HG02678 (cell line): ENCODE measurements around the gene GTF3C1.

Experiments
- ATAC-seq: cut with Tn5 transposase; IDR thresholded peaks from one replicate; pipeline ENCODE4 v1.9.1; 2021; ENCODE audit warnings: mild to moderate bottlenecking, moderate library complexity; ENCODE audit not compliant: unreplicated experiment

GTF3C1 gene

DNA sequence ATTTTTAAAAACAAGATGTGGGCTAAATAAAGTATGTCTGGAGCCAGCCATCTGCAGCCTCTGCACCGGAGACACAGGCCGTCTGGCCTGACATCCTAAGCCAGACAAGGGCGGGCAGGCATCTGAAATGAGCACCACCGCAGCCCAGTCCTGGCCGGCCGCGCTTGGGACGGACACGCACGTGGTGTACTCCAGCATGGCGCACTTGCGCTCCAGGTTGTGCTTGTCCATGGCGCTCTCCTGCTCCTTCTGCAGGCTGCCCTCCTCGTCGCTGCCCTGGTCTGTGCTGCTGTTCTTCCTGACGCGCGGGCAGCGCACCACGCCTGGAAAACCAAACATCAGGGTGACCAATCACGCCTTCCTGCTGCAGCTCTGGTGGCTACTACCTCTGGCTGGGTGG, 60.3 kb downstream of the GTF3C1 start:
- ATAC-seq = no peak

DNA sequence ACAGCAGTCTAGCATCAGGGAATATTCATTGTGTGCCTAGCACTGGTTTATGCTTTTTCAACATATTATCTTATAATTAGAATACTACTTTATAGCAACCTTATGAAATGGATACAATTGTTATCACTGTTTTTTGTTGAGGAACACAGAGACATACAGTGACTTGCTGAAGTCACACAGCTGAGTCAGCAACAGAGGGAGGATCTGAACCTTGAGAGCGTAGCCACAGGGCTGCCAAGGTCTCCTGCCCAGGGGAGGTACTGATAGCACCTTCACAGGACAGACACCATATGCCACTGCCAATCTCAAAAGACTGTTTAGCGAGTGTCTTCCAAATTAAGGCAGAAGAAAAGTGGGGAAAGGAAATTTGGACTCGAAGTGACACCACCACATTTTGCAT, 63.0 kb downstream of the GTF3C1 start:
- ATAC-seq = no peak

DNA sequence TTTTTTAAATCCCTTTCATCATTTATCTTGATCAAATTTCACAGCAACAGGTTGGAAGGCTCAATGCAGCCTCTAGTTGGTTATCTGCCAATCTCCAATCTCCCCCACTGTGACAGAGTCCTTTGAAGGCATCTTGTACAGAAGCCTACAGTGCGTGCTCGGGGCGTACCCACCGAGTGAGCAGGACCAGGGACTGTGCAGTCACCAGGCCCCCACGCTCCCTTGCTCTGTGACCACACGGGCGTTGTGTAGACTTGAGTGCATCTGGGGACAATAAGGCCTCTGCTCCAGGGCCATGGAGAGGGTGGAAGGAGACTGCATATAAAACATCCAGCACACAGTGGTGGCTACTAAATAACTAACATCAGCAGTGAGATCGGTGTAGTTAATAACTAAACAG, 63.4 kb downstream of the GTF3C1 start:
- no peak for ATAC-seq

- ATAC-seq = no peak
Observed at GRCh38 chr16:27485811-27486210, 63.9 kb downstream of the GTF3C1 start.

- ATAC-seq = no peak
Observed at GRCh38 chr16:27485126-27485525, 64.6 kb downstream of the GTF3C1 start.

DNA sequence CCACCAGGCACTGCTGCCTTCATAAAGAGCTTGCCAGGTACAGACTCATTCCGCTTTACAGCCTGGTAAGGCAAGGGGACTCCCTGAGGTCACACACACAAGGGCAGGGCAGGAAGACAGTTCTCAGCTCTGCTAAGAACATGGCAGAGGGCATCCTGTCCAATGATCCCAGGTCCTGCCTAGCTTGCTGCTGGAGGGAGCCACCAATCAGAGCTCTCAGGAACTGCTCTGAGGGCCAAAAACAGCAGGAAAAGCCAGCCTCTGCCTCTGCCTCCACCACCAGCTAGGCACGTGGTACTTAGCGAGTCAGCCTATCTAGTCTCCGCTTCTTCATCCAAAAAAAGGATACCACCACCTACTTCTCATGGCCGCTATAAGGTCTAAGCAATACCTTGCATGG, 66.1 kb downstream of the GTF3C1 start:
- no peak for ATAC-seq

DNA sequence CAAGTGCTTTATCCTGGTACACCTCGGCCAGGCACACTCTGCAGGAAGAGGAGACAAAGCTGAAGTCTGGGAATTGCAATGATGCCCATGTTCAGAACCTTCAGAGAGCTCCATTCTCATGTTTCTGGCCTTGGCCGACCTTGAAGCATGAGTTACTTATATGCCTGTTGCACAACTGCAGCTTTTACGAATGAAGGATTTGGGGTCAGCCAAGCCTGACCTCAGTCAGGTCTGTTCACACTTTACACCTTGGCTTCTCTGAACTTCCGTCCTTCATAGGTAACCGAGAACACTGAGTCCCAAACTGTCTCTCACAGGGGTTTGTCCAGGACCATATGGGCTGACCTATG, 66.7 kb downstream of the GTF3C1 start:
- ATAC-seq = no peak

DNA sequence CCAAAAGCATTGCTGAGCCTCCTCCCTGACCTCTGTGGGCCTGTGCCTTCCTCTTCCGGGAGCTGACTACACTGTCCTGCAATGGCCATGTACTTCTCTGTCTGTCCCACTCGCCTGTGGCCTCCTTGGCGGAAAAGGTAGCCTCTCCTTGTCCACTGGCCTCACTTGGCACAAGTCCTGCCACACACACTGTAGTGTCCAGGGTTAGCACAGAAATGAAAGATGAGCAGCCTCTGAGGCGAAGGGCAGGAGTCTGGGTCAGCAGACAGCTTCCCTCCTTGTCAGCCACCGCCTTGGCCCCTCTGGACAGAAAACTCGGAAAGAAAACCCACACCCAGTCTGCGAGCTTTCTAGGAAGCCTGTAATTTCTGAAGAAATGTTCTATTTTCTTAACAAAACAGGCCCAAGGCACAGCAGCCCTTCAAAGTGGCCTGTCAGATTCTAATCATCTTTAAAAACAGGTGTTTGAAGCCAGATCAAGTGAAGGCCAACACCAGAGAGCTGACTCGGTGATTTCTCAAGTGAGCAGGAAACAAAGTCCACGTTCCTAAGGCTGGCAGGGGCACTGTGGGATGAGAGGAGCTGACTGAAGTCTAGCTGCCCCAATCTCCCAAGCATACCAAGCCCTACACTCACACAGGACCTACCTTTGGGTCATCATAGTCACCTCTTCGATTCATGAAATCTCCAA, 67.2 kb downstream of the GTF3C1 start:
- no peak for ATAC-seq

DNA sequence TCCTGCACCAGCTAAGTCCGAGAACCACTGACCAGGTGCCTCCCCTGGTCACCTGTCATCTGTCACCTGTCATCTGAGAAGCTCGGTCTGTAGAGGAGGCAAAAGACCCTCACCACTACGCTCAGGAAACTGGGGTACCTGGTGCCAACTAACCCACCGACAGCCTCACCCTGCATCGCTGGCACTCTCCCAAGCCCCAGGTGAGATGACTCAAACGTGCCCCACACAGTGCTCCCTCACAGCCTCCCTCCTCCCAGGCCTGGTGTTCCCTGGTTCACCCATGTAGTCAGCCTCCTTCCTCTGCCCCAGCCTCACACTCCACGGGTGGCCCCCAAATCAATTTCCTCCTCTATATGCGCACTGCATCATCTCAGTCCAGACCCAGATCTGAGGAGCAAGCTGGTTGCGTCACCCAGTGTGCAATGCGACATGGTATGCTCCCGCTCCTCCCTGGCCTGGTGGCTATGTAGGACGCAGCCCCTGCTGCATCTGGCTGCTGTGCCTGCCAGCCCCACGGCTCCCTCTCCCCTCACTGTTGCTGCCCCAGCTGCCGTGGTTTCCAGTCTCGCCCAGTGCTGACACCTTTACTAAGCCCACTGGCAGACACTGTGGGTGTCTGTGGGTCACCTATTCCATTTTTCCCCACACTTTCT, 68.3 kb downstream of the GTF3C1 start:
- ATAC-seq = no peak

DNA sequence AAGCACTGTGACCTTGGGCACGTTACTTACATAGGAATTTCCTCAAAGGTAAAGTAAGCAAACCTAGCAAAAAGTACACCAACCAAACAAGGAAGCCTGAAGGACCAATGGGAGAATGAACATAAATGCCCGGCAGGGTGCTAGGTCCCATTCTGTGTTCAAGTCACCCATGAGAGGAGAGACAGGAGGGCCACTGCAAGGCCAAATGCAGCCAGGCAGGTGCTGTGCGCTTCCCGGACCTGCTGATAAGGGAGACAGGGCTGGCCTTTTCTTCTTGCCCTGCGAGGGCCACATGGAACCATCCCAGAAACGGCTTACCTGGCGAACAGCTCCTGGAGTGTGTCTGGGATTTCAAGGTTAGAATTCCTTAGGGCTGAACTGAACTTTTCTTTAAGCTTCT, 69.0 kb downstream of the GTF3C1 start:
- no peak for ATAC-seq

- no peak for ATAC-seq
Observed at GRCh38 chr16:27476240-27476639, 73.5 kb downstream of the GTF3C1 start.

DNA sequence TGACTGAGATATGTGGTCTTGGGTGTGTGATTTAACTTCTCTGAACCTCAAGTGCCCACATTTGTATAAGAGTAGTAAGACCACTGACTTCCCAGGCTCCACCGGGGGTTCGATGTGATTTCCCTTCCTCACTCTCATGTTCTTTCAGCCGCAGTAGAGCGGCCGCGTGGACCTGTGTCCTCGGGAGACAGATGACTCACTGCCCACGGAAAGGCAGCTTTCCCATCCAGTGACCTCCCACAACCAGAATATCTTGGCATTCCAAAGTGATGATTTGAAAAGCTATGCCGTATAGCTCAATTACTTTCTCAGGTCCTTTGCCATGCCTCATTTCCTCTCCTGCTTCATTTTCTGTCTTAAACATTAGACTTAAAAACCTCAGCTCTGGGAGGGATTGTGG, 74.2 kb downstream of the GTF3C1 start:
- ATAC-seq = no peak

DNA sequence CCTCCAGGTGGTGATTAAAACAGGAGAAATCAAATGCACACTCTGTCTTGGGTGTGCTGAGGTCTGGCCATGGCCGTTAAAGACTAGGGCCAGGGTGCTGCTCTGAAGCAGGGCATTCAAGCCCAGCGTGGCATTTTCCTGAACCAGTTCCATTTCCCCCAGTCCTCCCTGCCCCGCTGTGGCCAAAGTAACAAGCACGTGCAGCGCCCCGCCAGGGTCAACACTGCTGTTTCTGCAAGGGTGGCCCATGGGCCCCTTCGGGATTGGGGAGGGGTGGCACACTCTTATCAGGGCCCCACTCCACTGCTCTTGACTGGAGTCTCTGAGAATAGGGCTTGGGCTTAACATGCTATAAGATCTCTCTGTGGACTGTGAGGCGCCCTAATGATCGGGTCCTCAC, 74.8 kb downstream of the GTF3C1 start:
- ATAC-seq = no peak

- no peak for ATAC-seq
Observed at GRCh38 chr16:27474041-27474440, 75.7 kb downstream of the GTF3C1 start.

GRCh38 chr16:27473101-27473900, 76.4 kb downstream of the GTF3C1 start:
- no peak for ATAC-seq

GRCh38 chr16:27472091-27473020, 77.4 kb downstream of the GTF3C1 start:
- ATAC-seq = no peak

DNA sequence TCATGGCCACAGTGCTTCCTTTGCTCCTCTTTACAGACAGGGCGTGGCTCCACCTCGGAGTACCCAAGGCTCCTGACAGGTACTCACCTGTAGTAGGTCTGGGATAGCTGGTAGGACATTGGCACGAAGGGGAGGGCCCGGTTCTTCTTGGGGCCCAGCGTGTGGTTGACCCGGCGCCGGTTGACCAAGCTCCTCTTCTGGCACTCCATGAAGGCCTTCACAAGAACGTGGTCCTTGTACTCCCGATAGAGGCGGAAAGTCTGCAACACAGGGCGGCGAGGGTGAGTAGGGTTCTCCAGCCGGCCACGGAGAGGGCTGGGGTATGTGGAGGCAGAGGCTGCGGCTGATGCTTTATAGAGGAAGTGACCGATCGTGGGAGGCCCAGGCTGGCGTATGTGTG, 78.1 kb downstream of the GTF3C1 start:
- no peak for ATAC-seq

DNA sequence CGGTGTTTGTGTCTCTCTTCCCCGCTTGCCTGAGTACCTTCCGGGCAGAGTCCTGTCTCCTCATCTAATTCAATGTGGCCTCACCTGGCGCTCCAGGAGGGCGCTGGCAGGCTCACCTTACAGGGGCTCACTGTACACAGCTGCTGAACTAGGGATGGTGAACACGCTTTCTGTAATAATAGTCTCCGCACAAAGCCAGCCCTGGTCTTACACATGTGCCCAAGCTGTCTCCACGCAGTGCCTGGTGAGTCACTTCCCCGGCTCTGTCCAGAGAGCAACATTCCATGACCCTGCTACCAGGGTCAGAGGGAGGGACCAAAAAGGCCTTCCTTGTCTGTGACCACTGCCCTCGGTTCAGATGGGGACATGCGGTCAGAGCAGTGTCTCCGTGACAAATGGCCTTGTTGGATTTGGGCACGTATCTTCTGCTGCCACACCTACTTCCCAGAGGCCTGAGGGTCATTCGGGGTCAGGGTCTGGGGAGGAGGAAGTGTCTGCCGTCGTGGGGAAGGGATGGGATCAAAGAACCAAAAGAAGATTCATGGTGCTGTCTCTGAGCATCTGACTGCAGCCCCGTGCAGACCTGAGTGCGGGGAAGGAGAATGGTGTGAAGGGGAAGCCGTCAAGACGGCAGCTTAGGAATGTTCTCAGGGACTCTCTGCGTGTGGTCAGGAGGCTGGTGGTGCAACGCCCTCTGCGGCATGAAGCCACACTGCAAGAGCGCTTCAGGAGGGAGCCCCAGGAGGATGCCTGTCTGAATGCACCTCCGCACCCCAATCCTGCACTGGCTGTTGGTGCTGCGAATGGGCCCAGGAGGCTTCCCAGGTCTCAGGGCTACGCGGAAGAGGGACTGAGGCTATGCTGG, 78.9 kb downstream of the GTF3C1 start:
- no peak for ATAC-seq

DNA sequence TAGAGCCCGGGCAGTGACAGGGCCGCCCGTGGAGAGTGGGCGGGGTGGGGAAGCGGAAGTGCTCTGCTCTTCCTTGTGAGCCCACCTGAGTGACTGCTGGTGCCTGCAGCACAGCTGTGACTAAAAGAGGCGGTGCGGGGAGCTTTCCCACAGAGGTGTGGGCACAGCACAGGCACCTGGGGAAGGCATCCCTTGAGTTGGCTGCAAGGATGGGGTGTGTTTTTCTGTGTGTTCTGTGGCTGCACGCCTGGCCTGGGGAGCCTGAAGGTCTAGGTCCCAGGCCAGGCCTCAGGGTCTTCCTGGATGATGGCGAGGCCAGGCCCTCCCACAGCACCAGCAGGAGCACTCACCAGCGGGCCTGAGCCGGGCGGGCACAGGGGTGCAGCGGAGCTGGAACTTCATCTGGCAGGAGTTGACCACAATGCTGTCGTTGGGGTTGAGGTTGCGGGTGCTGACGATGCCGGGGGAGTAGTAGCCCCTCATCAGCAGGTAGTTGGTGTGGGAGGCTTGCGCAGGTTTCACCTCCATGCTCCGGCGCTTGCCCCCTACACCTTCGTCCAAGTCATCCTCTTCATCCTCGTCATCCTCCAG, 80.7 kb downstream of the GTF3C1 start:
- no peak for ATAC-seq

DNA sequence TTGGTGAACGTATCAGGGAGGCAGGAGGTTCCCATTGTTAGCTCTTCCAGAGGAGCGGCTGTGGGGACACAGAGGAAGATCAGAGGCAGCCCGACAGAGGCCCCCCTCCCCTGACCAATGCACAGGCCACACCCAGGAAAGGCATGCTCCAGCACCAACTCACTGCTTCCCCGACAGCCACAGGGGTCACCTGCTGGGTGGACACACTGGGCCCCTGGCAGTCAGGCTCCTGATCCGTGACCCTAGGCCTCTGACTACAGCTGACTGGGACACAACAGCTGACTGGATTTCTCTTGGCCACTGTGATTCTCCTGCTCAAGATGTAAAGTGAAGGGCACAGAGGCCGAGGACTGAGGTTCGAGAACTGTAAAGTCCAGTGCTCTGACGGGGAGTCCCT, 84.2 kb downstream of the GTF3C1 start:
- ATAC-seq = no peak
